Measurements from ENCODE around the gene CTU1. TPM values are rescaled to one million over a fixed set of nuclear protein-coding genes. Genes with fewer than 3 reads are reported as not detected.

CTU1 gene
- total and polyA plus RNA-seq, 2 of the 4 experiments (the other 2 are of a cell fraction): 2.0 to 3.3 TPM

DNA sequence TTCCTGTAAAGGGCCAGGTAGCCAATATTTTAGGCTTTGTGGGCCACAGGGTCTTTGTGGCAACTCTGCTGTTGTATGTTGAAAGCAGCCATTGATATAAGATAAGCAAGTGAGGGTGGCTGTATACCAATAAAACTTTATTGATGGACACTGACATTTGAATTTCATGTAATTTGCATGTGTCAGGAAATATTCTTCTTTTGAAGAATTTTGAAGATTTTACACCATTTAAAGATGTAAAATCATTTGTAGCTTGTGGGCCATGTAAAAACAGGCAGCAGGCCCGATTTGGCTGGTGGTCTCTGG is 2.4 kb upstream of the CTU1 start:
- dilution Hi-C loops (cut with HindIII; ENCODE audit: low sequenced_read_pairs, unreplicated experiment) (no loop called here), intact Hi-C loops (cut with micrococcal nuclease) (no loop called here), in situ Hi-C loops (cut with MboI; ENCODE audit: low sequenced_read_pairs) (no loop called here)
- DNase-seq (no peak), ATAC-seq (ENCODE audit: low read depth) (no peak)
- H3K79me1 ChIP-seq (ENCODE audit: low read depth in 1 of 2, low read length in 2 of 2): peaks cover 17 to 21% of the 10 kb centered on the region in 2 experiments
- H2BK20ac ChIP-seq (ENCODE audit: low read depth, low read length): no peak overlapping the region
- H3K9me1 ChIP-seq (ENCODE audit: insufficient read depth, low read length): peaks cover 9% of the 10 kb centered on the region; the same call in 1 of the 2 replicates
- H3K14ac ChIP-seq (replicated peaks; ENCODE audit: low read depth, low read length): no peak overlapping the region
- H3K4me2 ChIP-seq (ENCODE audit: low read depth, low read length): no peak overlapping the region
- no peaks in the 10 kb centered on the region for H4K20me1 ChIP-seq (ENCODE audit: insufficient read depth, low read length)
- H2AK9ac ChIP-seq (replicated peaks; ENCODE audit: low read depth, low read length, poor library complexity): no peak overlapping the region
- no peak overlapping the region for H4K8ac ChIP-seq (ENCODE audit: low read depth in 2 of 2, low read length in 2 of 2)
- H4K5ac ChIP-seq (ENCODE audit: low read depth, low read length): no peak overlapping the region
- H2BK5ac ChIP-seq (ENCODE audit: low read depth, low read length, poor library complexity, severe bottlenecking): no peak overlapping the region
- no peak overlapping the region for H3K56ac ChIP-seq (ENCODE audit: extremely low read depth, insufficient read depth, low read length)
- no peak overlapping the region for H2BK120ac ChIP-seq (ENCODE audit: low read depth, low read length)
- no peaks in the 10 kb centered on the region for H3K9me3 ChIP-seq (ENCODE audit: control insufficient read depth, insufficient read depth, low read length)
- WGBS, 2 experiments (ENCODE audit: extremely low coverage in 2 of 2, insufficient read length in 1 of 2): no CpG with 5 or more reads among the region's 1 CpG
- H3K9ac ChIP-seq (ENCODE audit: low read depth, low read length): no peak overlapping the region
- H3K27ac ChIP-seq (ENCODE audit: insufficient read depth, low read length): no peak overlapping the region
- H3K36me3 ChIP-seq (ENCODE audit: control insufficient read depth, insufficient read depth, low read length): no peaks in the 10 kb centered on the region
- H3K4me3 ChIP-seq (ENCODE audit: insufficient read depth, low read depth, low read length): no peak overlapping the region
- BruUV-seq (replicated peaks): no TSS peak
- POLR2A ChIA-PET (ENCODE audit: unreplicated experiment): no interaction called here
- H3K23ac ChIP-seq (ENCODE audit: low read depth, low read length): no peak overlapping the region
- H2AK5ac ChIP-seq (ENCODE audit: low read depth, low read length): no peak overlapping the region
- no peak overlapping the region for H4K91ac ChIP-seq (ENCODE audit: insufficient read depth, low read depth, low read length)
- H2AFZ ChIP-seq (replicated peaks; ENCODE audit: low read length, poor library complexity): no peak overlapping the region
- CTCF ChIA-PET: interaction anchor here (0.7 kb wide), 1 partner anchor 53 kb away, joined by 6 read pairs; no protein-coding TSS in a partner anchor
- H3K18ac ChIP-seq (ENCODE audit: low read depth, low read length): no peak overlapping the region
- peaks cover 6% of the 10 kb centered on the region for H3K27me3 ChIP-seq (ENCODE audit: control insufficient read depth, insufficient read depth, low read length)
- no peak overlapping the region for H3K4ac ChIP-seq (ENCODE audit: low read depth, low read length)
- no peak overlapping the region for H2BK15ac ChIP-seq (ENCODE audit: low read depth, low read length)
- TF ChIP-seq NFE2L2 (IDR thresholded peaks at IDR 0.05; ENCODE audit: low read depth, low read length): no peak
- no peak for TF ChIP-seq RCOR1 (IDR thresholded peaks at IDR 0.05; ENCODE audit: insufficient replicate concordance, low read length)
- no peak for TF ChIP-seq BHLHE40 (IDR thresholded peaks at IDR 0.05; ENCODE audit: low read depth, low read length)
- TF ChIP-seq POLR2A (IDR thresholded peaks at IDR 0.05; ENCODE audit: low read depth, low read length): no peak
- no peak for TF ChIP-seq SMC3 (IDR thresholded peaks at IDR 0.05; ENCODE audit: low read depth, low read length)
- no peak for TF ChIP-seq CHD1 (IDR thresholded peaks at IDR 0.05; ENCODE audit: low read depth, low read length)
- H3K4me1 ChIP-seq (ENCODE audit: control insufficient read depth, insufficient read depth, low read length): no peaks in the 10 kb centered on the region

All from IMR-90 (cell line).